Fibroblast of pulmonary artery (primary cell): ENCODE measurements around the gene MRFAP1.

Experiments
- DNase-seq: peaks from one replicate; pipeline ENCODE4 v3.0.0-alpha.2; 2010; ENCODE audit warnings: low read depth
- H3K4me3 ChIP-seq: replicated peaks from 2 replicates; pipeline ENCODE4 v1.5.1; 2011; ENCODE audit warnings: low read depth, mild to moderate bottlenecking, control low read depth, low read length, moderate library complexity
- CTCF ChIP-seq: IDR thresholded peaks from 2 replicates; pipeline ENCODE4 v1.5.1; 2011; ENCODE audit warnings: mild to moderate bottlenecking, control low read depth, low read length, inconsistent platforms; ENCODE audit errors: missing control alignments

MRFAP1 gene

DNA sequence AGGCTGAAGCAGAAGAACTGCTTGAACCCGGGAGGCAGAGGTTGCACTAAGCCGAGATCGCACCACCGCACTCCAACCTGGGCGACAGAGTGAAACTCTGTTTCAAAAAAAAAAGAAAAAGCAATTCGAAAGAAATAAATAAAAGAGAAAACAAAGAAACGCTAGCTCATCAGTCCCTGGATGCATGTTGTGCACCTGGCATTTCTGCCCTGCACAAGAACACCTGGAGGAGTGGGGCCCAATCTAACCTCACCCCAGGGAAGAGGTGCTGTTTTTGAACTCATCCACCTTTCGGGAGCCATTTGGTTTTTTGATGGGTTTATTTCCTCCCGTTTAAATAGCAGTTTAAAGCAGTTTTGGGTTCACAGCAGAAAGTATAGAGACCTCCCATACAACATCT is 5.7 kb upstream of the MRFAP1 start:
- TF ChIP-seq CTCF = no peak
- no peak overlapping the region for H3K4me3 ChIP-seq

GRCh38 chr4:6639137-6639680 is 1.3 kb upstream of the MRFAP1 start:
- TF ChIP-seq CTCF = no peak
- H3K4me3 ChIP-seq = no peak overlapping the region
- DNase-seq = no peak

More for the DNA sequence above, 5.7 kb upstream of the MRFAP1 start:
- no peak for DNase-seq

DNA sequence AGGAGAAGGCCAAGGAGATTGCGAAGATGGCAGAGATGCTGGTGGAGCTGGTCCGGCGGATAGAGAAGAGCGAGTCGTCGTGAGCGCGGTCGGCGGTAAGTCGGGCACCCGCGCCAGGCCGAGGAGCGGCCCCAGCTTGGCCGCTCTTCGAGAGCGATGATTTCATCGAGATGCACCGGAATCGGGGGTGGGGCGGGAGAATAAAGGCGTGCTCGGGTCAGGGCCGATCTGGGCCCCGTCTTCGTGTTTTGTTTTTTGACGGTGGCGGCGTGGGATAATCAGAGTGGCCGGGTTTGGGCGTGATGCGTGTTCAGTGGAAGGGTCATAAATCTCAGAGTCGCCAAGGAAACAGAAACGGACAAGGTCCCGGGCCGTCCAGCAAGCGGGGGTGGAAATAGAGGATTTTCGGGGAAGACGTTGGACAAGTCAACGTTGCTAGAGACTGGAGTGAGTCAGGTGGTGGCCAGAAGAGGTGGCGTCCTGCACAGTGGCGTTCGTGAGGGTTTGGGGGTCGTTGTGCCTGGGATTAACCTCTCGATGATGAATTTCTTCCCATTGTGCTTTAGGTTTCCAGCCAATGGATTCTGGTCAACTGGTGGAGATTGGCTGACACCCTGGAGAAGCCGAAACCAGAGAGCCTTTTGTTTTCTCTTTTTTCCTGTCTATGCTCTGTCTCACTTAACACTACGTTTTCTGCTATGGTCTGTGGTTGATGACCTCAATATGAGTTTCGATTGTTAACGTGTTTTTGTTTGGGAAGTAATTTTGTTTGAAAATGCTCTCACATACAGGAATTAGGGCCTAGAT is 882 bp downstream of the MRFAP1 start:
- no peak for TF ChIP-seq CTCF
- H3K4me3 ChIP-seq = peak overlapping the region; percentile 95
- peak; percentile 39 for DNase-seq

DNA sequence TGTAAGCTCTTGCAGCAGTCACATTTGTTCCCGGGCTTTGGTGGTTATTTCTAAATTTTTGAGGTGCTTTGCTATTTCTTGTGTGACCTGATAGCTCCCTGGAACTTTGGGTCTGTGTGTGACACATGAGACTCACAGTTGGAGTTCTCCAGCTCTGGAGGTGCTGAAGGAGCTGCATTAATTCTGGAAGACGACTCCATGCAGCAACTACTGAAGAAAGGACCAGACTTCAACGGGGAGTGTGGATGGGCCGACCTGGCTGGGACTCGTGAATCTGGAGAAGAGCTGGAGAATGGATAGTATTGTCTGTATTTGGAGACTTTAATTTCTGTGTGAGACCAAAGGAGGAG is 1.5 kb downstream of the MRFAP1 start:
- DNase-seq = peak; percentile 20
- TF ChIP-seq CTCF = no peak
- H3K4me3 ChIP-seq = peak overlapping the region; percentile 95

GRCh38 chr4:6643141-6643847 is 2.8 kb downstream of the MRFAP1 start:
- no peak overlapping the region for H3K4me3 ChIP-seq
- no peak for DNase-seq
- TF ChIP-seq CTCF = no peak

DNA sequence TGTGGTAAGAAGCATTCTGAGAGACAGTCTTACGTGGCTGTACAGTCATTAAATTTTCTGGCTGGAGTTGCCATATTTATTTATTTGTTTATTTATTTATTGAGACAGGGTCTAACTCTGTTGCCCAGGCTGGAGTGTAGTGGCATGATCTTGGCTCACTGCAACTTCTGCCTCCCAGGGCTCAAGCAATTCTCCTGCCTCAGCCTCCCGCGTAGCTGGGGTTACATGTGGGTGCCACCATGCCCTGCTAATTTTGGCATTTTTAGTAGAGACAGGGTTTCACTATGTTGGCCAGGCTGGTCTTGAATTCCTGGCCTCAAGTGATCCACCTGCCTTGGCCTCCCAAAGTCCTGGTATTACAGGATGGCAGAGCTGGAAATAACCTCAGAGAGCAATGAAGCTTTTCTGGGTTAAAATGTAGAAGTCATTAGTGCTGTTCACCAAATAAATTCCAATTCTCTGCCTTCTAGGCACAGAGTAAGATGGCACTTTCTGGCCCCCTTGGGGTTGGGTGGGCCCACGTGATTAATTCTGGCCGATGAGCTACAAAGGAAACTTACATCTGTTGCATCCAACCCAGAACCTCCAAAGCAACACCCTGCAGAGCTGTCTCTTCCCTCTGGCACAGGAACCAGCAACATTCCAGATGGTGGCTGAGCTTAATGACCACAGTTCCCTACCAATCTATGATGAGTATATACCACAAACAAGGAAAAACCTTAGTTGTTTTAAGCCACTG is 4.5 kb downstream of the MRFAP1 start:
- TF ChIP-seq CTCF = no peak
- no peak for DNase-seq
- no peak overlapping the region for H3K4me3 ChIP-seq
